ENCODE results near the gene SORCS3. TPM values are rescaled to one million over a fixed set of nuclear protein-coding genes. Genes with fewer than 3 reads are reported as not detected.

Gene SORCS3
- total RNA-seq, 1 experiment from 2014 or later, result not detected

DNA sequence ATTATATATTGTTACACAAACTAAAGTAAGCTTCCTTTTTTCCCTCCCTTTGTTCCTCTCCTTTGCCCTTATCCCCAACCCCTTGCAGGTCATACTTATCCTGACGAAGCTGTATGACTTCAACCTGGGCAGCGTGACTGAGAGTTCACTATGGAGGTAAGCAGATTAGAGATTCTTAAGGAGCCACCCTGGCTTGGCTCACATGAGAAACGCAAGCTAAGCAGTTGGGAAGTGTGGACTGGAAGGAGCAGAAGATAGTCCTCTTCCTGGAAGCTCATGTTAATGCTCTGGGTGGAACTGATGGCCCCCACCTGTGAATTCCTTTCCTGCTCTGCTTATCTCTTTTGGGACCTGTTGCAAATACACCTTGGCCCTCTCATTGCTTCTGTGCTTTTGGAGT is 201.6 kb downstream of the SORCS3 start:
- DNase-seq (ENCODE audit: low read depth), result no peak

DNA sequence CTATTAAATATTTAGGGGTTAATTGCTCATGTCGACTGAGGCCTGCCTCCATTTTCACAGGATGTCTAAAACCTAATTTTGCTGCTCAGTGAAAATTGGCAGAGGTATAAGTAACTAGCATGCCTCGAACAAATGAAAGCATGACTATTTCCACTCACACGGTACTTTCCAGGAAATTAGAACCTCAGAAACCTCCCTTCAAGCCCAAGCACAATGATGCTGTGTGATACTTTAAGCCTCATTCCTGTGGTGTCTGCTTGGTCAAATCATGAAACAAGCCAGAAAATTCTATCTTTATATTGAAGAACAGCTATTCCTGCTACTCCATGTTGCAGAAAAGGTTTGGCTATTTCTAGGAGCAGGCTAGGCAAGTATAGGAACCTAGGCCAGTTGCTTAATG is 203.0 kb downstream of the SORCS3 start:
- no peak for DNase-seq (ENCODE audit: low read depth)

DNA sequence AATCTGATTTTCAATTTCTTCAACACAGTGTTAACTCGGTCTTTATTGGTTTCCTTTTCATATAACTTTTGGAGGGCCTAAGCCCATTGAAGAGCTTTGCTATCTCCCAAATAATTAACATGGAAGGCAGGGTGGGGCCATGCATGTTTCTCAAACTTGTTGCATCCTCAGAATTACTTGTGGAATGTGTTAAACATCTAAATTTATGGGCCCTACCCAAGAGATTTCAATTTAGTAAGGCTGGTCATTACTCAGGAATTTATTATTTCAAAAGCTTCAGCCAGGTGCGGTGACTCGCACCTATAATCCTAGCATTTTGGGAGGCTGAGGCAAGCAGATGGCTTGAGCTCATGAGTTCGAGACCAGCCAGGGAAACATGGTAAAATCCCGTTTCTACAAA is 208.9 kb downstream of the SORCS3 start:
- no peak for DNase-seq (ENCODE audit: low read depth)

DNA sequence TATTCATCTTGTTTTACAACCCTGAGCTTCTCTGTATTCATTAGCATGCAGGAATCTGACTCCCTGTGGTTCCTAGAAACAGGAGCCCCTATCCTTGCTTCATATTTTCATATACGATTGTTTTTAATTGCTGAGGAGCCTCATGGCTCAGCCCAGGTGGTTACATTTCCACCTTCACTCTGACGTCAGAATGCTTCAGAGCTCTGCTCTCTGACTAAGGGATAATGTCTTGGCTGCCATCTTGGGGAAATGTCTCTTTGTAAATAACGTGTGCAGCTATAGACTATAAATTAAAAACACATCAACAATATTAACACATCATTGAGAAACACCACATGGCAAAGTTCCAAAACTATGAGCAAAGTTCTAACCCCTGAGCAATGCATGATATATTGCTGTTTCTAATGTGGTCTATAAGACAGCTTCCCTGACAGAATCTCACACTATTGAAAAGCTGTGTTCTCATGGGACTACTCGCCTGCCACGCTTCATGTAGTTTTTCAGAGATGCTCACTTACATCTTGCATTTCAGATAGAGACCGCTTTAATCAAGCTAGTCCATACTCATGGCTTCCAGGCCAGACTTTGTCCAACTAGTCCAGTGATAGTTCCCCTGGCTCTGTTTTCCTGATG is 227.0 kb downstream of the SORCS3 start:
- no peak for DNase-seq (ENCODE audit: low read depth)

DNA sequence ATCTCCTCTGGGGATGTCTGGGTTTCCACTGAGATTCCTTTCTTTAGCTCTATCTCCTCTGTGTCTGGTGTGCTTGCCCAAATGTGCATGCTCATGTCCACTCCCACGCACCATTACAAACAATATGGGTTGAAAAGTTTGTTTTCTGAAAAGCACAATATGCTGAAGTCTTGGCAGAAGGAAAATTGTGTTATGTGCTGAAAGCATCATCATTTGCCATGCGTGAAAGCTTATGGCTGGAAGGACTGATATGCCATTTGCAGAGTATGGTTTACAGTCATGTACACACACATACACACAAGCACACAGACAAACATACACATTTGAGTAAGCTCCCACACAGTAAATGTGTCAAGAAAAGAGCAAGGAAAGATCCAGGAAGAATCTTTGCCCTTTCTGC is 231.6 kb downstream of the SORCS3 start:
- DNase-seq (ENCODE audit: low read depth), result no peak

DNA sequence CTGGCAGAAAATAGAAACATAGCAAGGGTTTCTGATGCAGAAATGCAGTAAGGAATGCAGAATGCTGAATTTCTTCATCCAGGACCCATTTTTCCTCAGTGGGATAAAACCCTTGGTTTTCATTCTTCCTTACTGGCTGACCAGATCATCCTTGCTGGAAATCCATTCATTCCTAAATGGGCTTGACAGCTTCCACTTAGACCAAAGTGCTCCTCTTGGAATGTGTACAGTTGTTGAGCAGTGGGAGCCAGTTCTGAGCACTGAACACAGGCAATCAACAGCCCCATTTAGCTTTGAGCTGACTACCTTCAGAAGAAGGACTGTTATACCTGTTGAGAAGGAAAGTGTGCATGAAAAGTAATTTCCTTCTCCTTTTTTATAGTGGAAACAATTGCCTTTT is 232.1 kb downstream of the SORCS3 start:
- no peak for DNase-seq (ENCODE audit: low read depth)

DNA sequence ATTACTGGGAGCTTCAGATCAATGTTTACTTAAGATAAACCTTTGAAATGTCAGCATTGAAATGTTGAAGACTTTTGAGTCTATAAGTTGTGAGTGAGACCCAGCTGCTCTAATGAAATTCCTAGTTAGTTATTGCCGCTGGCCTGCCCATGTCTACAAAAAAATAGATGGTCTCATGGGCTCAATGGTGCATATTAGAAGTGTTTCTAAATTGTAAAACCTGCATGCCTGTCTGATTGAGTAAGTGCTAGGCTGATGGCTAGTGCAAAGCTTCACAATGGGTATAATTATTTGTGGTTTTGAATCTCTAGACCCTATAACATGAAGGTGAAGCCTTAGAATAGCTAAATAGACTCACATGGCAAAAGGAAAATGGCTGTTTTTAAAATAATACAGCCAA is 234.5 kb downstream of the SORCS3 start:
- DNase-seq (ENCODE audit: low read depth), result no peak

DNA sequence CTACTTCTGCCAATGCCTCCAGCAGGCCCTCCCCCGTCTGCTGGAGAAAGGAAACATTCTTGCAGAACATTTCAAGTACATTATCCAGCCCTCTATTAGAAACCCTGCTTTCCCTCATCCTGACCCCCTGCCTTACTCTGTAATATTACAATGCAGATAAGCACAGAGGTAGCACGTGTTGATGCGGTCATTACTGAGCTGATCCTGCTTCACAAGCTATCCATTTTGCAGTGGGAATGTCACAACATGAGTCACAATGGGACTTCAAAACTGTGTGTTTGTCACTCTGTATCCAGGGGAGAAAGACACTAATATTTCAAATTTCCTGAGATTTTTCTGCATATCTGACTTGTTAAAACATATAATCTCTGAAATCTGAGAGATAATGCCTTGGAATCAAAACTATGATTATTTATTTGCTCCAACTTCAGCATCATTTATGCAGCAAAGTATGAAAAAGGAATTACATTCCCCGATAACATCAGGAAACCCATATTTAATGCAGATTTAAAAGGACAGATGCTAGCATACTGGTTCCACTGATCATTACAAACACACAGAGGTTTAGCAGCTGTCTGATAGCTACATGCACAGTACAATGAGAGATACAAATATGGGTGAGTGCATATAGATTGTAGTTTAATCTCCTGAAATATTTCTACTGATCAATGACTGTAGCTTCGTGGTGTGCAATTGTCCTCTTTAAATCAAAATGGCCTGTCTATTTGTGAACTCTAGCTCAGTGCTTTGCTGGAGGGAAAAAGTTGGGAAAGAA is 239.7 kb downstream of the SORCS3 start:
- DNase-seq (ENCODE audit: low read depth), result no peak

DNA sequence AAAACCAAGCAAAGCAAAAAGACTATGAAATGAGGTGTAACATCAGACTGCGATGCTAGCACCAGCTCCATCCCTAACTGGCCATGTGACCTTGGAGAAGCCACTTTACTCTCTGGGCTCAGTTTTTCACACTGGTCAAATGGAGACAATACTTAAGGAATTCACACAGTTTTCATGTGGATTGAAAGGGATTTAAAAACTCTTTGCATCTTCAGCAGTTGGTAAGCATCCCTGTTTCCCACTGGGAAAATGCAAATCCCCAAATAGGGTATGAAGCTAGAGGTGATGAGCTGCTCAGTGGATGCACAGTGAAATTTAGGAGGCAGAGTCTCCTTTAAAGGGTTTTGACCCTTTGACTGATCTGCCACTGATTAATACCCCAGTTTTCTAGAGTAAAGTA is 240.7 kb downstream of the SORCS3 start:
- no peak for DNase-seq (ENCODE audit: low read depth)

DNA sequence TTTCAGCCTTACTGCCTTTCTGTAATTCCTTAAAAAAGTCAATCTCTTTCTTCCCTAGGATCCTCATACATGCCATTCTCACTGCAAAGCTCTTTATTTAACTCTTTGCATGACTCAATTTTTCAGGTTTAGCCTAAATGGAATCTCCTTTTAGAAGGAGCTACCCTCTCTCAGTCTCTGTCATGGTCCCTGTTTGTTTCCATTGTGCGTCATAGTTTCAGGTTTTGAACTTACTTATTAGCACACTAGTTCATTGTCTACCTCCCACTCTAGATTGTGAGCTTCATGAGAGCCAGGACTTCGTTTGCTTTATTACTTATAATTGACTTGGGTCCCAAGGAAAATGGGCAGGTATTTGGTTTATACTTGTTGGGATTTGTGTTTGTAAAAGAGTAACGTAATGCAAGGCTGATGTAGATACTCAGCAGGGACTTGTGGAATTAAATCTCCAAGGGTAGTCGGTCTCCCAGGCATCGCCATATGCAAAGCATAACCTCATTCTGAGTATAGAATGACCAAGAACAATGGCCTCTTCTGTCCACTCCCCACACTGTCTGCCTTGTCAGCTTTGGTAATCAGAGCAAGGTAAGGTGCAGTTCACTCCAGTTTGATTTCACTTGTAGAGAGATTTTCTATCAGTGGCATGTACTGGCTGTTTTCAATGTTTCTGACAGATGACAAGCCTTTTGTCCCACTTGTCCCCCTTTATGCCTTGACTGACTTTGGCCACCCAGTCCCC is 252.0 kb downstream of the SORCS3 start:
- DNase-seq (ENCODE audit: low read depth), result no peak

DNA sequence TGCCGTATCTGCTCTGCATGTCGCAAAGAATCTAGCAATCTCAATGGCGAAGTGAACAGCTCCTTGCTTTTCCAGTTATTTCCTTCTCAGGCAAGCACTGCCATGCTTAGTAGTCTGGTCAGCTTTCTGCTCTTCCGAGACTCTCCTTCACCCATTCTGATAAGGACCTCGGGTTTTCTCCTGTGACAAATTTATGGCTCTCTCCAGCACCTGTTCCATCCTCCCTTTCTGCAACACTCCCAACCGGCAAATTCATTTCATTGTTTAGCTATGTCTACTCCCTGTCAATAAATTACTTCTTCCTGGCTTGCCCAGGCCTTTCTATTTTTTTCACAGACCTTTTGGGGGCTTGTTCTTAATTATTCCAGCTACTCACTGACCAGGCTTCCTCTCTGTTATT is 252.6 kb downstream of the SORCS3 start:
- DNase-seq (ENCODE audit: low read depth), result no peak

DNA sequence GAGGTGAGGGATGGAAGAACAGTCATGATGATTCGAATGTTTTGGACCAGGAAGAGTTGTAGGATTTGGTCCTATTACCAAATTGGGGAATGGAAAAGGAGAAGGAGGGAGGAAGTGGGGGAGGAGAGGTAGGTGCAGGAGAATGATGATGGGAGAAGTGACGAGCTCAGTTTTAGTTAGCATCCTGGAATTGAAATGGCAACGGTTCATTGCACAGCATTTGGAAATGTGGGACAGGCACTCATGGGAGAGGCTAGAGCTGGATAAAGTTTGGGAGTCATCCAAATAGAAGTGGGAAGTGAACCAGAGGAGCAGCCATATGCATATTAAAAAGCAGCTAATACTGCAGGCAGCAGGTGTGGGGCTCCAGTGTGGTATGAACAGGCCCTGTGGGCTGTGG is 253.6 kb downstream of the SORCS3 start:
- DNase-seq (ENCODE audit: low read depth), result no peak

DNA sequence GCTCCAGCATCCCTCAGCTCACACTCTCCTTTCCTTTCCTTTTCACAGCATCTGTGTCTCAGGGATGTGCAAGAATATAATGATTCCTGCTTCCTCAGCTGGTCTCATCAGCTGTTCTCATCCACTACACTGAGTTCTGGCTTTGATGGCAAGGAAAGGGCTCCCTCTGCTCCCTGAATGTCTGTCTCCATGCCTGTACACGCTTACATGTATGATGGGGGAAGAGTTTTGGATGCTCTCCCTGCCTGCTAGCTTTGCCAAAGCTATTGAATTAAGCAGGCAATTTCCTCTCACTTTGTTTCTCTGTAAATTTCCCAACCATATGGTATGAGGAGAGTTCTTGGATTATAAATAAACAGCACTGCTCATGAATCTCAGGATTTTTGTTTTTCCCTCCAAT is 254.5 kb downstream of the SORCS3 start:
- no peak for DNase-seq (ENCODE audit: low read depth)

DNA sequence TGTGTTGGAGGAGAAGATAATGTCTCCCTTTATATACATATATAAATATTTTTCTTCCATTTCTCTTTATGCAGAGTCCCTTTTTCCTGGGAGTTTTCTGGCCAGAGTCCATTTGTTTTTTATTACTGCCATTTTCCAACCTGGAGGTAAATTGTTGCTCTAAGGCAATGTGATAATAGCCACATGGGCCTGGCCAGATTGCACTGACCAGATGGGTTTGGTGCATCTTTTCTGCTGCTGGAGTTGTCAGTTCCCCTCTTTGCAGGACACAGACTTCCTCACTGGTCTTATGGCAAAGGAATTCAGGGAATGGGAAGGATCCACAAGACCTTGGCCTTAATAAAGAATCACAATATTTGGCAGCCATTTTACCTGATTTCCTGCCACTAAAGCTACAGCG is 254.9 kb downstream of the SORCS3 start:
- no peak for DNase-seq (ENCODE audit: low read depth)

DNA sequence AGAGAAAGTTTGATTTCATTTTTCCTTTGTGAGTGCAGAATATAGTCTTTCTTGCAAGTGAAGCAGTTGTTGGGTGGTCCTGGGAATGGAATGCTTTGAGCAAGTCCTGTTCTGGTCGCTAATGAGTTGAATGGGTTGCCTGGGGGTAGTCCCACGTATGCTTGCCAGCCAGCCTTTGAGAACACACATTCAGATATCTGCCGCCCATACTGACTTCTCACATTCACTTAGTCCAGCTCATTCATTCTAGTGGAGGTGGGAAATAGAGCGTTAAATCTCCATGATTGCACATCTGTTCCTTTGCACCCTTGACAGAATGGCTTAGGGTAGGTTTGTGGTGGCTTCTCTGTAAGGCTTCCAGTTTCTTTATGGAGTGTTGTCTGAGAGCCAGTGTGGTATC is 256.6 kb downstream of the SORCS3 start:
- DNase-seq (ENCODE audit: low read depth), result no peak

DNA sequence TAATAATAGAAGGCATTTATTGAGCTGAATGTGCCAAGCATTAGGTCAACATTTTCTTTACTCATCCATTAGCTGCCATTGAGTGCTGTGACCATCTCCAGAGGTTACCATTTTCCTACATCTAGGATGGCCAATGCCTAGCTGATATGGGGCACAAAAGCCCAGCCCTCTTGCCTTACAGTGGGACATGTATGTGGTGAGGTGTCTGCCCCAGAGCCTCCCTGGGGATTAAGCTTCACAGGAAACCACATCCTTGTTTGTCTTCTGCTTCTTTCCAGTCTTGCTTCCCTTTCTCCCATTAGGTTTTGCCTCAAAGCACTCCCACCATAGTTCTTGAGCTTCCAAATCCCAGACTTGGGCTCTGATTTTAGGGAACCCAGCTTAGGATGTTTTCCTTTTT is 258.7 kb downstream of the SORCS3 start:
- no peak for DNase-seq (ENCODE audit: low read depth)

DNA sequence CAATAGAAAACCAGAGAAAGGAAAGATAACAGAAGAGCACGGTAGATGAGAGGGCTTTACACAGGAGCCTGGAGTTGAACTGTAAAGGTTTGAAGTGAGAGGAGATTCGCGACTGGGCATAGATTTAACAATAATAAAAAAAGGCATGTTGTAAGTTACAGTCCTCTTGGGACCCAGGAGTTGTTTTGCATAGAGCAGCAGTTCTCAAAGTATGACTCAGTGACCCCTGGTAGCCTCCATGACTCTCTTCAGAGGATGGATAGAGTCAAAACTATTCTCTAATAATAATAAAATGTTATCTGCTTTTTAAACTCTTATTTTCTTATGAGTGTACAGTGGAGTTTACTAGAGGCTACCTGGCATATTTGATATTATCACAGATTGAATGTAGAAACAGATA is 262.3 kb downstream of the SORCS3 start:
- no peak for DNase-seq (ENCODE audit: low read depth)

DNA sequence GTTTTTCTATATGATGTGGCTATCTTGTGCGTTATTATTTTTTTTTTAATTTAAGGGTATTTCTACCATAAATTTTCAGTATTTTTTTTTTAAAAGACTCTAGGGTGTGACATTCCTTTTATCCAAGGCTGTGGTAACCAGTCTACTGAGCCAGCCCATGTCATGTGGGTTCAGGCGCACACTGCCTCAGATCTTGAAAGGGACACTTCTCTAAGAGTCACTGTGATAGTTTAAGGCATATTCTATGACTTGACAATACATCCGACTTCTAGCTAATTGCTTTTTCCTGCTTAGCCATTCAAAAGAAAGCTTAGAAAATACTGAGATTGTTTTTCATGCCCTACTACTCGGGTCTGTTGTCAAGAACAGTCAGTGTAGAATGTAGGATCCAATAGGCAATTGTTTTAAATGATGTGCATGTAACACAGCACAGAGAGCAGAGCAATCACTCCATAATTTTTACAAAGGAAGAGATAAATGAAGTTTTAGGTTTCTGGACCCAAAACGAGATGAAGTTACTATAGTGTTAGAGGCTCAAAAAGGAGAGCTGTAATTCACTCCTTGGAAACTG is 263.7 kb downstream of the SORCS3 start:
- no peak for DNase-seq (ENCODE audit: low read depth)

DNA sequence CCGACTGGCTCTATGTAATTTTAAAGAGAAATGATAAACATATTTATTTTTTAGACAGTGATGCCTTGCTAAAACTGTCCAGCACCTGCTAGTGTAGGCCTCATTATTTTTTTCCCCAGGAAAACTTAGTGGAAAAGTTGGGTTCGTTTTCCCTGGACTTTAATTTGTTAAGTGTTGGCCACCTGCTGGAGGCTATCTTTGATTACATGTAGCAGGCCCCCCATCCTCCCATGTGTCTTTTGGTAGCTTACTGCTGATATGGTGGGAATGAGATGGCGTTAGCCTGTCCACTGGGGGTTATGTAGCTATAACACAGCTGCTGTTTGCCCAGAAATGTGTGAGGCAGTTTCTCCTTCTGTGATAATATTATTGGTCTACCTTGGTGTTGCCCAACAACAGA is 265.0 kb downstream of the SORCS3 start:
- DNase-seq (ENCODE audit: low read depth), result no peak

DNA sequence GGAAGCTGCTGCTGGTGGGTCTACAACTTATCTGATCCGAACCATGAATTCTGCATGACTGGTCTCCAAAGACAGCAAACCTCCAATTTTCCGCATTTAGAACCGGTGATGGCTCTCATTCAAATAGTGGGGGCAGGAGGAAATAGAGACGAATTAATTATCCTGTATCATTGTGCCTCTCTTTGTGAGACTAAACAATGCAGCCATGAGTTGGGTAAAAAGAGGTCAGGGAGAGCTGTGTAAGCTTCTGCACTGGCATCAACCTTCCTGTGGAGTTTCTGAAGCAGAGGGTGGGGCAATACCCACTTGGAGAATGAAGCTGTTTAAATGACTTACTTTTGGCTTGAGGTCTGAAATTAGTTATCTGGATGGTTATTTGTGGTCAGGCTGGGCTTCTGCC is 266.4 kb downstream of the SORCS3 start:
- no peak for DNase-seq (ENCODE audit: low read depth)

DNA sequence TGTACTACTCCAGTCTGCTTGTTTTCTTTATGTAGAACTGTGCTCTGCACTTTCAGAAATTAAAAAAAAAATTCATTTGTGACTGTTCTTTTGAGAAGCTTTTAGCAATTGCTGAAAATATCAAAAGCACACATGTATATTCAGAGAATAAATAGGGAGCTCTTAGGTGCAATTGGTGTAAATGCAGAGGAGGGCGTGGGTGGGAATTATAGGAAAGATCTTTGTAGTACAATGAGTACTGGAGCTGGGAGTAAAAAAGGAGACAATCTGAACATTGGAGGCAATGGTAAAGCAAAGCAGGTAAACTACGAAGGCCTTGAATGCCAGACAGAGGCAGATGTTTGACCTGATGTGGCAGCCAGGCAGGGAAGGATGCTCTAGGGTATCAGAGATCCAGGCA is 267.5 kb downstream of the SORCS3 start:
- no peak for DNase-seq (ENCODE audit: low read depth)

DNA sequence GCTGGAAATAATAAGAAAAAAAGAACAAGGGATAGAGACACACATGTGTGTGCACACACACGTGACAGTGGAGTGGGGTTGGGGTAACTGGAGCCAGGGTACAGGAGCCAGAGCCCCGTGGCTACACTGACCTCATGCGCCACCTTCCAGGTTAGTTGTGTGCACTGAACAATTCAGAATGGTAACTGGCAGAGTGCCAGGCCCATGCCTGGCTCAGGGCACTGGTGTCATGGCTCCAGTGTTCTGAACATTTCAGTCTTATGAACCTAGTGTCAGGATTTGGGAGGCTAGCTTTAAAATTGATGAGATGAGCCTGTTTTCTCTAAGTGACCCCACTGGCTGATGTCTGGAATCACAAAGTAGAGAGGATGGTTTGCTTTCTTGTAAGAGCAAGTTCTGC is 269.6 kb downstream of the SORCS3 start:
- no peak for DNase-seq (ENCODE audit: low read depth)

DNA sequence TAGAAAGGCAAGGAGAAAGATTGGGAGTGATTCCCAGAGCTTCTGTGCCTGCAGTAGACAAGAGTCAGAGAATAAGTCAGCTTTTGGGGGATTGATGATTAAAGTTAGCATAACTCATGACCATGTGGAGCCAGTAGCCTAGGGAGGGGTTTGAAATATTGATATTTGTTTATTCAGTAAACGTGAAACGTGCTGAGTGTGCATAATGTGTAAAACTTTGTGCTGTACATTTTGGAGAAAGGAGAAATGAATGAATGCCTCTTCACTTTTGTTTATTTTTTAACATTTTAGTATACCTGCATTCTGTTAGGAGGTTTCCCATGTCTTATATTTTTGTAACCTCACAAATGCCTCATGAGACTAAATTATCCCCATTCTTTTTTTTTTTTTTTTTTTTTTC is 272.3 kb downstream of the SORCS3 start:
- DNase-seq (ENCODE audit: low read depth), result no peak
